Astrocyte of the spinal cord (primary cell): ENCODE data around the gene GABRB3.

Source experiments
- DNase-seq: peaks from one replicate; pipeline ENCODE4 v3.0.0; 2011; ENCODE audit warnings: low read depth, low spot score
- H3K4me3 ChIP-seq: 2 replicates; pipeline ENCODE4 v1.5.1; 2011; ENCODE audit warnings: low read depth, mild to moderate bottlenecking, low read length, moderate library complexity
- CTCF ChIP-seq: IDR thresholded peaks from 2 replicates; pipeline ENCODE4 v1.5.1; 2012; ENCODE audit warnings: low read depth, mild to moderate bottlenecking, low read length, inconsistent platforms
- in situ Hi-C: cut with HindIII; loops from 2 replicates; pipeline ENCODE4 v1.10.0; 2017; ENCODE audit warnings: low sequenced_read_pairs

GABRB3 gene

GRCh38 chr15:26667222-26667988 lies 105.5 kb downstream of the GABRB3 start:
- no peak for TF ChIP-seq CTCF
- no peak overlapping the region for H3K4me3 ChIP-seq
- DNase-seq: no peak
- in situ Hi-C loops: no loop called here

GRCh38 chr15:26665957-26666791 lies 106.7 kb downstream of the GABRB3 start:
- in situ Hi-C loops: no loop called here
- H3K4me3 ChIP-seq: no peak overlapping the region
- no peak for DNase-seq
- TF ChIP-seq CTCF: no peak

- no peak for DNase-seq
- H3K4me3 ChIP-seq: no peak overlapping the region
- no peak for TF ChIP-seq CTCF
- in situ Hi-C loops: no loop called here
Measured at GRCh38 chr15:26662283-26662682, 110.6 kb downstream of the GABRB3 start.

- H3K4me3 ChIP-seq: no peak overlapping the region
- DNase-seq: no peak
- TF ChIP-seq CTCF: no peak
- in situ Hi-C loops: no loop called here
Measured at GRCh38 chr15:26661748-26662147, 111.1 kb downstream of the GABRB3 start.

GRCh38 chr15:26661107-26661506 lies 111.8 kb downstream of the GABRB3 start:
- no peak overlapping the region for H3K4me3 ChIP-seq
- in situ Hi-C loops: no loop called here
- DNase-seq: no peak
- no peak for TF ChIP-seq CTCF

GRCh38 chr15:26660241-26660640 lies 112.6 kb downstream of the GABRB3 start:
- no peak for DNase-seq
- no peak for TF ChIP-seq CTCF
- in situ Hi-C loops: no loop called here
- H3K4me3 ChIP-seq: no peak overlapping the region
